Activated naive CD4-positive, alpha-beta T cell treated with anti-CD3 and anti-CD28 coated beads, Interleukin-2, amount 50 U/mL, for 24 hours (primary cell): ENCODE results near the gene STAB2.

ENCODE experiments used
- H3K27ac Mint-ChIP-seq: one replicate; pipeline ENCODE4 v1.8.0; 2021; ENCODE audit warnings: mild to moderate bottlenecking, mixed read lengths
- H3K27me3 Mint-ChIP-seq: one replicate; pipeline ENCODE4 v1.8.0; 2021; ENCODE audit warnings: mixed read lengths
- H3K36me3 Mint-ChIP-seq: one replicate; pipeline ENCODE4 v1.8.0; 2021; ENCODE audit warnings: mixed read lengths
- H3K4me1 Mint-ChIP-seq: one replicate; pipeline ENCODE4 v1.8.0; 2021; ENCODE audit warnings: mixed read lengths
- H3K4me3 Mint-ChIP-seq: one replicate; pipeline ENCODE4 v1.8.0; 2021; ENCODE audit warnings: mild to moderate bottlenecking, mixed read lengths
- H3K9me3 Mint-ChIP-seq: one replicate; pipeline ENCODE4 v1.8.0; 2021; ENCODE audit warnings: mixed read lengths

STAB2 gene, protein sequence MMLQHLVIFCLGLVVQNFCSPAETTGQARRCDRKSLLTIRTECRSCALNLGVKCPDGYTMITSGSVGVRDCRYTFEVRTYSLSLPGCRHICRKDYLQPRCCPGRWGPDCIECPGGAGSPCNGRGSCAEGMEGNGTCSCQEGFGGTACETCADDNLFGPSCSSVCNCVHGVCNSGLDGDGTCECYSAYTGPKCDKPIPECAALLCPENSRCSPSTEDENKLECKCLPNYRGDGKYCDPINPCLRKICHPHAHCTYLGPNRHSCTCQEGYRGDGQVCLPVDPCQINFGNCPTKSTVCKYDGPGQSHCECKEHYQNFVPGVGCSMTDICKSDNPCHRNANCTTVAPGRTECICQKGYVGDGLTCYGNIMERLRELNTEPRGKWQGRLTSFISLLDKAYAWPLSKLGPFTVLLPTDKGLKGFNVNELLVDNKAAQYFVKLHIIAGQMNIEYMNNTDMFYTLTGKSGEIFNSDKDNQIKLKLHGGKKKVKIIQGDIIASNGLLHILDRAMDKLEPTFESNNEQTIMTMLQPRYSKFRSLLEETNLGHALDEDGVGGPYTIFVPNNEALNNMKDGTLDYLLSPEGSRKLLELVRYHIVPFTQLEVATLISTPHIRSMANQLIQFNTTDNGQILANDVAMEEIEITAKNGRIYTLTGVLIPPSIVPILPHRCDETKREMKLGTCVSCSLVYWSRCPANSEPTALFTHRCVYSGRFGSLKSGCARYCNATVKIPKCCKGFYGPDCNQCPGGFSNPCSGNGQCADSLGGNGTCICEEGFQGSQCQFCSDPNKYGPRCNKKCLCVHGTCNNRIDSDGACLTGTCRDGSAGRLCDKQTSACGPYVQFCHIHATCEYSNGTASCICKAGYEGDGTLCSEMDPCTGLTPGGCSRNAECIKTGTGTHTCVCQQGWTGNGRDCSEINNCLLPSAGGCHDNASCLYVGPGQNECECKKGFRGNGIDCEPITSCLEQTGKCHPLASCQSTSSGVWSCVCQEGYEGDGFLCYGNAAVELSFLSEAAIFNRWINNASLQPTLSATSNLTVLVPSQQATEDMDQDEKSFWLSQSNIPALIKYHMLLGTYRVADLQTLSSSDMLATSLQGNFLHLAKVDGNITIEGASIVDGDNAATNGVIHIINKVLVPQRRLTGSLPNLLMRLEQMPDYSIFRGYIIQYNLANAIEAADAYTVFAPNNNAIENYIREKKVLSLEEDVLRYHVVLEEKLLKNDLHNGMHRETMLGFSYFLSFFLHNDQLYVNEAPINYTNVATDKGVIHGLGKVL (N-terminal part only)

DNA sequence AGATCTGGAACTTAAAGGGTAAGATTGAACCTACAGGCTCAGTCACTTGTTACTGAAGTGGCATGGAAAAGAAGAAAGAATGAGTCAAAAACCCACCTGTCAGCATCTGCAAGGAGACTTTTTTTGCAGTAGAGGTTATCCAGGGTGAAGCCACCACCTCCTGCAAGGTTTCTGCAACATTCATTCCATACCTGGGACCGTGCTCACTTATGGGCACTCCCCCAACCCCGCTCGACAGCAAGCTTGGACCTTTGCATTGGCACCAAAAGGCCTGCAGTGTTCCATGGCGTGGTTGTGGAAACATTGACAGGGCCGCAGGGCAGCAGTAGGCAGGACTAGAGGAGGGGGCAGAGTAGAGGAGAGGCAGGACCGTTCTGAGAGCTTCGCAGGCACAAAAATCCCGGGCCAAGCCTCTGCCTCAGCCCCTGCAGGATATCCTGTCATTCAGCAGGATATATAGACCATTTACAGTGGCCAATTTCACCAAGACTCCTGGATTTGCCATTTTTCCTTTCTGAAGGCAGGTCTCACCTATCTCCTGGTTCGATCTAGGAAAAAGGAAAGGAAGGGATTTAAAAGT, at the start of gene STAB2:
TSS of gene STAB2 (plus strand) at position 483 of the 580 bp plus-strand sequence. CDS start 204 bp downstream, outside the sequence.
- Mint-ChIP-seq H3K27ac (no peak within 1 kb of the TSS), H3K36me3 (no peaks in the 10 kb centered on the region), H3K27me3 (peaks cover 10% of the 10 kb centered on the region), H3K4me3 (no peak within 1 kb of the TSS), H3K9me3 (no peaks in the 10 kb centered on the region), H3K4me1 (no peaks in the 10 kb centered on the region)

DNA sequence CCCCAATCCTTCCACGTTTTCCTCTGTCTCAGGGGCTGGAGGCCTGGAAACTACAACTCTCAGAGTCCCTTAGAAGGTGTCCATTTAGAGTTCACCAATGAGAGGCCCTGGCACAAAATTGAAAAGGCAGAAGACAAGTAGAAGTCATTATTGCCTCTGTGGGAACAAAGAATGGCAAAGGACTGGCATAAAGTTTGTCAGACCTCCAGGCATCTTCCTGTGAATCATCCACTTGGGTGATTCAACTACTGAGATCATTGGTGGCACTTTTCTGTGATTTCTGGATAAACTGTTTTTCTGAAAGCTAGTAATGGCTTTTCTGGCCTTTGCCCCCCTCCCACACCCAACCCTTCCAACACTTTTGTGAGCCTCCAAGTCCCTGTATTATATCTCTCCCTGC, 48.7 kb upstream of the STAB2 start:
- no peaks in the 10 kb centered on the region for H3K36me3 Mint-ChIP-seq
- no peaks in the 10 kb centered on the region for H3K9me3 Mint-ChIP-seq
- H3K4me1 Mint-ChIP-seq = no peaks in the 10 kb centered on the region
- no peak overlapping the region for H3K4me3 Mint-ChIP-seq
- H3K27ac Mint-ChIP-seq = no peak overlapping the region
- peaks cover under 1% of the 10 kb centered on the region for H3K27me3 Mint-ChIP-seq

- Mint-ChIP-seq H3K27me3 (no peaks in the 10 kb centered on the region), H3K4me1 (no peaks in the 10 kb centered on the region), H3K27ac (no peak overlapping the region), H3K9me3 (no peaks in the 10 kb centered on the region), H3K4me3 (no peak overlapping the region), H3K36me3 (no peaks in the 10 kb centered on the region)
Observed at GRCh38 chr12:103540319-103540718, 46.8 kb upstream of the STAB2 start.

- Mint-ChIP-seq H3K4me3 (no peak overlapping the region), H3K27me3 (peaks cover 2% of the 10 kb centered on the region), H3K36me3 (no peaks in the 10 kb centered on the region), H3K4me1 (no peaks in the 10 kb centered on the region), H3K27ac (no peak overlapping the region), H3K9me3 (no peaks in the 10 kb centered on the region)
Observed at GRCh38 chr12:103542078-103542477, 45.0 kb upstream of the STAB2 start.

DNA sequence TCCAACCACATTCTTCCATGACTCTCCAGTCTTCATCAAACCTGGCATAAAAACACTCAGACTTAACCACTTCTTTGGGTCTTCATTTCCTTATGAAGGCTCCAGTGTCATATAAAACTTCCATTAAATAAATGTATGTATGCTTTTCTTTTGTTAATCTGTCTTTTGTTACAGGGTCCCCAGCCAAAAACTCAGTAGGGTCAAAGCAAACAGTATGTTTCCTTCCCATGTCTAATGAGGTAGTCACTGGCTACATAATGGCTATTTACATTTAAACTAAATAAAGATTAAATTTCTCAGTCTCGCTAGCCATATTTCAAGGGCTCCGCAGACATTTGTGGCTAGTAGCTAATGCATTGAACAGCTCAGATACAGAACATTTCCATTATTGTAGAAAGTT, 40.1 kb upstream of the STAB2 start:
- H3K4me1 Mint-ChIP-seq = no peaks in the 10 kb centered on the region
- H3K27ac Mint-ChIP-seq = no peak overlapping the region
- no peaks in the 10 kb centered on the region for H3K36me3 Mint-ChIP-seq
- no peak overlapping the region for H3K4me3 Mint-ChIP-seq
- H3K27me3 Mint-ChIP-seq = peaks cover 7% of the 10 kb centered on the region
- no peaks in the 10 kb centered on the region for H3K9me3 Mint-ChIP-seq

GRCh38 chr12:103547376-103547775, 39.7 kb upstream of the STAB2 start:
- no peak overlapping the region for H3K4me3 Mint-ChIP-seq
- H3K9me3 Mint-ChIP-seq = no peaks in the 10 kb centered on the region
- no peak overlapping the region for H3K27ac Mint-ChIP-seq
- no peaks in the 10 kb centered on the region for H3K4me1 Mint-ChIP-seq
- no peaks in the 10 kb centered on the region for H3K36me3 Mint-ChIP-seq
- H3K27me3 Mint-ChIP-seq = peaks cover 9% of the 10 kb centered on the region

- Mint-ChIP-seq H3K27me3 (peaks cover 12% of the 10 kb centered on the region), H3K9me3 (no peaks in the 10 kb centered on the region), H3K36me3 (no peaks in the 10 kb centered on the region), H3K4me3 (no peak overlapping the region), H3K4me1 (no peaks in the 10 kb centered on the region), H3K27ac (no peak overlapping the region)
Observed at GRCh38 chr12:103547929-103548328, 39.1 kb upstream of the STAB2 start.

DNA sequence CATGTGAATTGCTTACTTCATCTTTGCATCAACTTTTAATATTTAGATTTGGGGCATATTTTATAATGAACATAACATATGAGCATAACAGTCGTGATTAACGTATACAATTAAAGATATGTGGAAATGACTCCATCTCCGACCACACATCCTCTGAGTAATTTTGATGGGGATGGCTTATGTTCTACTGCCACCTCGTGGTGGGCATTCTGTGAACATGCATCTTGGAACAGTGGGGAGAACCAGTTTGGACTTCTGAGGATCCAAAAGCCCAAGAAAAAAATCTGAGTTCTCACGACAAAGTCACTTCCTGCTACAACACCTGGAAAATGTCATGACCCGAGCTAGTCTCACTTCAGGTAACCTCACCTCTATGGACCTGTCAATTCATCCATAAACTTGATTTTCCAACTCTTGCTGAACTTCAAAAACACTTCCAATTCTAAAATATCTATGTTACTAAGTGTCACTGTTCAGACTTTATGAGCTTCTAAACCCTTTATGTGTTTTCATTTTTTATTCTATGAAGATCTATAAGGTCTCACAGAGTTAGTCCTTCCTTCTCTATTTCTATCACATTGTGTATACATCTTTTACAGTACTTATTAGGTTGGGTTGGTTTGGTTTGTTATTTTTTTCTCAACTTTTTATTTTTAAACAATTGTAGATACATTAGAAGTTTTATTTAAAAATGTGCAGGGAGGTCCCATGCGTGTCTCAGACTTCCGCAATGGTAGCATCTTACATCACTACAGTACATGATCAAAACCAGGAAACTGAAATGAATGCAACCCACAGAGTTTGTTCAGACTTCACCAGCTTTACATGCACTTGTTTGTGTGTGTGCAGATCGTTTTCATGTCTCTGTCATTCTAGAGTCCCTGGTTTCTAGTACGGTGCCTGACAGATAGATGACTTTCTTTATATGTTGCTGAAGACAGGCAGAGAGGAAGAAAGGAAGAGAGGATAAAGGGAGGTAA, 38.2 kb upstream of the STAB2 start:
- peaks cover 14% of the 10 kb centered on the region for H3K27me3 Mint-ChIP-seq
- H3K36me3 Mint-ChIP-seq = no peaks in the 10 kb centered on the region
- no peaks in the 10 kb centered on the region for H3K4me1 Mint-ChIP-seq
- H3K4me3 Mint-ChIP-seq = no peak overlapping the region
- no peak overlapping the region for H3K27ac Mint-ChIP-seq
- no peaks in the 10 kb centered on the region for H3K9me3 Mint-ChIP-seq

DNA sequence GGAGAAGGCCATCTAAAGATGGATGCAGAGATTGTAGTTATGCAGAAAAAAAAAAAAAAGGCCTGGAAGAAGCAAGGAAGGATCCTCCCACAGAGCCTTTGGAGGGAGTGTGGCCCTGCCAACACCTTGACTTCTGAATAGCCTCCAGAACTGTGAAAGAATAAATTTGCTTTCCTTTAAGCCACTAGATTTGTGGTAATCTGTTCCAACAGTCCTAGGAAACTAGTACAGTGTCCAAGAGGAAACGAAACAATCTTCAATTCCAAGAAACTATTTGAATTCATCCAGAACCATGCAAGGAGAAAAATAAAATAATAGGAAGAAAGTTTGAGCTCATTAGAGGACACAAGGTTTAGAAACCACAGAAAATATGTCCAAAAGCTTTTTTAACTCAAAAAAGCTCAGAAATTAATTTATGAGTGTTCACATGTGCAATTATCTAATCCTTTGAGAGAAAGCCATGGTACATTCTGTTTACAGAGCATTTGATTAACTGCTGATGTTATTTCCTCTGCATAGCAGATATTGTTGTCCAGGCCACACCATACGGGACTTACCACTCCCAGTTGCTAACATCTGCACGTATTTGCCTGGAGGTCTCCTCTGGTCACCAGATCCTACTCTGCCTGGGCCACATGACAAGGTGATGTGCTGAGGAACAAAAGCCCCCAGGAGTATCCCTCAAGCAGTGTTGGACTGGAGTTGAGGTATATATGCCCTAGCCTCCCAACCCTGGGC, 30.0 kb upstream of the STAB2 start:
- no peak overlapping the region for H3K4me3 Mint-ChIP-seq
- H3K36me3 Mint-ChIP-seq = no peaks in the 10 kb centered on the region
- peaks cover 18% of the 10 kb centered on the region for H3K27me3 Mint-ChIP-seq
- H3K9me3 Mint-ChIP-seq = no peaks in the 10 kb centered on the region
- no peaks in the 10 kb centered on the region for H3K4me1 Mint-ChIP-seq
- H3K27ac Mint-ChIP-seq = no peak overlapping the region

GRCh38 chr12:103557628-103558010, 29.5 kb upstream of the STAB2 start:
- Mint-ChIP-seq H3K9me3 (no peaks in the 10 kb centered on the region), H3K4me1 (no peaks in the 10 kb centered on the region), H3K36me3 (no peaks in the 10 kb centered on the region), H3K27me3 (peaks cover 15% of the 10 kb centered on the region), H3K27ac (no peak overlapping the region), H3K4me3 (no peak overlapping the region)

DNA sequence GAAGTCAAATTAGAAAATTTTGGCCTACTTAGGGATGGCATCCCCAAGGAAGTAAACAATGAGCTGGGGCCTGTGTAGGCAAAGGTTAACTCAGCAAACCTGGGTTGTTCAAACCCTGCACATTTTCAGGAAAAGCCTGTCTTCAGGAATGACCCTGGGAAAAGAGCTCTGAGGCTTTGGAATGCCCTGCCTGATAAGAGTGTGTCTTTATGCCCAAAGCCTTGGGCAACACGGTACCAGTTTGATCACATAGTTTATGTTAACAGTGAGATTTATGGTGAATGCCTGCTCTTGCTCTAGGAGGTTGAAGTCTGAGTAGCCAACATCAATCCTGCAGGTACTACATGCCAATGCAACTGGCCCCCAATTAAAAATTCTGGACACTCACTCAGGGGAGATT, 28.2 kb upstream of the STAB2 start:
- Mint-ChIP-seq H3K9me3 (no peaks in the 10 kb centered on the region), H3K27ac (no peak overlapping the region), H3K27me3 (peaks cover 13% of the 10 kb centered on the region), H3K4me3 (no peak overlapping the region), H3K4me1 (no peaks in the 10 kb centered on the region), H3K36me3 (no peaks in the 10 kb centered on the region)

- Mint-ChIP-seq H3K27ac (no peak overlapping the region), H3K4me3 (no peak overlapping the region), H3K36me3 (peaks cover under 1% of the 10 kb centered on the region), H3K27me3 (peaks cover 9% of the 10 kb centered on the region), H3K9me3 (peaks cover 11% of the 10 kb centered on the region), H3K4me1 (no peaks in the 10 kb centered on the region)
Observed at GRCh38 chr12:103560604-103561101, 26.4 kb upstream of the STAB2 start.

DNA sequence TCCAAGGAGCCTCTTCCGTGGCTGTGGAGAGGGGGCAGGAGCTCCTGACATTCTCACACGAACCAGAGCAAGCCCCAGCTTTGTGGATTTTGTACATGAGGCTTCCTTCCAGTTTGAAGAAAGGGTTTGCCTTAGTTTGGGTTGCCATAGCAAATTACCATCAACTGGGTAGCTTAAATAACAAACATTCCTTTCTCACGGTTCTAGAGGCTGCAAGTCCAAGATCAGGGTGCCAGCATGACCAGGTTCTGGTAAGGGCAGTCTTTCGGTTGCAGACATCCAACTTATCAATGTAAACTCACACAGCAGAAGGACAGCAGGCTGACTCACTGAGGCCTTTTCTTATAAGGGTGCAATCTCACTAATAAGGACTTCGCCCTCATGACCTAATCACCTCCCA, 25.9 kb upstream of the STAB2 start:
- H3K4me3 Mint-ChIP-seq = no peak overlapping the region
- peaks cover 9% of the 10 kb centered on the region for H3K27me3 Mint-ChIP-seq
- no peak overlapping the region for H3K27ac Mint-ChIP-seq
- peaks cover 16% of the 10 kb centered on the region for H3K9me3 Mint-ChIP-seq
- H3K36me3 Mint-ChIP-seq = peaks cover 4% of the 10 kb centered on the region
- H3K4me1 Mint-ChIP-seq = no peaks in the 10 kb centered on the region

GRCh38 chr12:103566398-103566797, 20.7 kb upstream of the STAB2 start:
- H3K4me3 Mint-ChIP-seq = no peak overlapping the region

More at GRCh38 chr12:103566398-103566797, 20.7 kb upstream of the STAB2 start:
- no peak overlapping the region for H3K27ac Mint-ChIP-seq
- H3K27me3 Mint-ChIP-seq = peaks cover 29% of the 10 kb centered on the region
- peaks cover 41% of the 10 kb centered on the region for H3K9me3 Mint-ChIP-seq
- no peaks in the 10 kb centered on the region for H3K4me1 Mint-ChIP-seq
- H3K36me3 Mint-ChIP-seq = peaks cover 4% of the 10 kb centered on the region
